HepG2 (cell line): ENCODE results near the gene CDH22. TPM values are rescaled to one million over a fixed set of nuclear protein-coding genes. Genes with fewer than 3 reads are reported as not detected.

ENCODE experiments used
- ATAC-seq: fragments of 200-7000 bp; cut with Tn5 transposase; 3 replicates; pipeline ENCODE4 v1.9.1; 2020; ENCODE audit warnings: mild to moderate bottlenecking, moderate library complexity
- BruUV-seq: library from RNA; stranded (reverse); fragments of 400-500 nt; replicated peaks from 2 replicates; lab custom pipeline; 2021; lab: Mats Ljungman, UMichigan
- CTCF ChIA-PET: fragments of 300-600 bp; formaldehyde crosslinking; extraction: SDS; loops from one replicate; lab custom pipeline; 2021; ENCODE audit warnings: low total read pairs, inconsistent platforms, low intra/inter-chr PET ratio; lab: Yijun Ruan, JAX
- POLR2A ChIA-PET: fragments of 350-600 bp; sonication (Branson Sonifier 250); formaldehyde crosslinking; loops from one replicate; lab custom pipeline; 2020; ENCODE audit warnings: antibody characterized with exemption, inconsistent platforms; lab: Yijun Ruan, JAX
- DNase-seq: peaks from one replicate; pipeline ENCODE4 v3.0.0-alpha.2; 2015; ENCODE audit warnings: low spot score
- FAIRE-seq: peaks from 3 replicates; lab custom pipeline; 2011; peaks lifted over from hg19 to GRCh38; lab: Jason Lieb, UNC
- H2AFZ ChIP-seq: one replicate; pipeline ENCODE4 v1.6.1; 2011; ENCODE audit warnings: low read length, inconsistent platforms
- H3K27ac ChIP-seq: fragments of 300-600 bp; 3 replicates; pipeline ENCODE4 v1.8.0; 2011; ENCODE audit warnings: mixed run types, mild to moderate bottlenecking, mixed read lengths, low read length, inconsistent platforms; ENCODE audit not compliant: insufficient read depth; ENCODE audit errors: extremely low read length
- H3K27me3 ChIP-seq, 2 experiments: fragments of 200-600 bp in 1 of 2; 2 replicates in 1 of 2; 3 replicates in 1 of 2; pipeline versions ENCODE4 v1.6.0 to v1.8.0; 2011; ENCODE audit warnings: low read length in 2 of 2, mild to moderate bottlenecking in 2 of 2, moderate library complexity in 2 of 2, inconsistent platforms in 1 of 2; ENCODE audit not compliant: insufficient read depth in 2 of 2, control insufficient read depth in 1 of 2
- H3K36me3 ChIP-seq, 2 experiments: fragments of 200-600 bp in 1 of 2; replicated peaks in 1 of 2; 2 replicates in 1 of 2; 3 replicates in 1 of 2; pipeline versions ENCODE4 v1.5.1 to v1.8.0; 2011; ENCODE audit warnings: low read length in 2 of 2, inconsistent platforms in 1 of 2; ENCODE audit not compliant: insufficient read depth in 2 of 2, control insufficient read depth in 1 of 2
- H3K4me1 ChIP-seq: 2 replicates; pipeline ENCODE4 v1.5.1; 2012; ENCODE audit warnings: low read length, inconsistent platforms; ENCODE audit not compliant: insufficient read depth
- H3K4me2 ChIP-seq: 2 replicates; pipeline ENCODE4 v1.6.0; 2011; ENCODE audit warnings: low read depth, low read length, inconsistent platforms
- H3K4me3 ChIP-seq, 3 experiments: fragments of 200-600 bp in 1 of 3; sonication (generic), shearing (Covaris generic) in 1 of 3; replicated peaks in 1 of 3; 2 replicates each; pipeline ENCODE4 v1.5.1; 2011 to 2016; ENCODE audit warnings: low read length in 3 of 3, inconsistent platforms in 2 of 3, low read depth in 2 of 3, mild to moderate bottlenecking in 2 of 3, control low read depth in 1 of 3, mixed read lengths in 1 of 3; ENCODE audit not compliant: insufficient read depth in 1 of 3
- H3K79me2 ChIP-seq: one replicate; pipeline ENCODE4 v1.6.1; 2011; ENCODE audit warnings: low read length, inconsistent platforms; ENCODE audit not compliant: insufficient read depth
- H3K9ac ChIP-seq: 2 replicates; pipeline ENCODE4 v1.6.0; 2011; ENCODE audit warnings: mild to moderate bottlenecking, low read depth, low read length, inconsistent platforms; ENCODE audit not compliant: insufficient read depth
- H3K9me3 ChIP-seq: 2 replicates; pipeline ENCODE4 v1.5.1; 2012; ENCODE audit warnings: mild to moderate bottlenecking, low read length
- H4K20me1 ChIP-seq: 2 replicates; pipeline ENCODE4 v1.6.0; 2011; ENCODE audit warnings: inconsistent platforms, mild to moderate bottlenecking, low read length, moderate library complexity; ENCODE audit not compliant: insufficient read depth
- FOXO1 ChIP-seq: sonication (generic); formaldehyde crosslinking; IDR thresholded peaks from 2 replicates; pipeline ENCODE4 v1.4.0; 2020; ENCODE audit warnings: missing genetic modification reagents
- GABPB1 ChIP-seq: IDR thresholded peaks from 2 replicates; pipeline ENCODE4 v1.6.1; 2016; ENCODE audit warnings: mild to moderate bottlenecking, missing genetic modification reagents, moderate library complexity, missing compliant biosample characterization
- MATR3 ChIP-seq: sonication (generic); formaldehyde crosslinking; IDR thresholded peaks from 2 replicates; pipeline ENCODE4 v1.4.0; 2020; ENCODE audit warnings: missing genetic modification reagents
- NFE2L2 ChIP-seq: fragments of 150-350 bp; IDR thresholded peaks from 2 replicates; pipeline ENCODE4 v1.6.1; 2014; ENCODE audit warnings: low read length
- TEAD2 ChIP-seq: sonication (generic); formaldehyde crosslinking; IDR thresholded peaks from 2 replicates; pipeline ENCODE4 v1.9.0; 2021; ENCODE audit warnings: missing genetic modification reagents
- TOPORS ChIP-seq: sonication (generic); formaldehyde crosslinking; IDR thresholded peaks from 2 replicates; pipeline ENCODE4 v1.8.0; 2023; ENCODE audit warnings: mild to moderate bottlenecking, missing genetic modification reagents
- ZNF136 ChIP-seq: sonication (generic); formaldehyde crosslinking; IDR thresholded peaks from 2 replicates; pipeline ENCODE4 v1.8.1; 2022; ENCODE audit warnings: low read depth, mild to moderate bottlenecking, moderate library complexity, missing genetic modification reagents
- ZNF407 ChIP-seq: sonication (generic); formaldehyde crosslinking; IDR thresholded peaks from one replicate; pipeline ENCODE4 v1.5.1; 2020; ENCODE audit warnings: mild to moderate bottlenecking, missing genetic modification reagents; ENCODE audit errors: not compliant biosample characterization
- ZNF660 ChIP-seq: sonication (generic); formaldehyde crosslinking; IDR thresholded peaks from 2 replicates; pipeline ENCODE4 v1.5.1; 2020; ENCODE audit warnings: mild to moderate bottlenecking, low read depth, missing genetic modification reagents, borderline replicate concordance
- ZNF674 ChIP-seq: sonication (generic); formaldehyde crosslinking; IDR thresholded peaks from 2 replicates; pipeline ENCODE4 v1.5.0; 2020; ENCODE audit warnings: low read depth, mild to moderate bottlenecking, missing genetic modification reagents
- ZNF792 ChIP-seq: IDR thresholded peaks from 2 replicates; pipeline ENCODE4 v1.6.1; 2016
- ZNF83 ChIP-seq: sonication (generic); formaldehyde crosslinking; IDR thresholded peaks from 2 replicates; pipeline ENCODE4 v1.4.0; 2020; ENCODE audit warnings: missing genetic modification reagents, mild to moderate bottlenecking, borderline replicate concordance
- WGBS: methylation state at CpG from one replicate; pipeline ENCODE4 v1.1.6; 2017; ENCODE audit warnings: low lambda C conversion rate; 5-methylcytosine and 5-hydroxymethylcytosine counted together
- in situ Hi-C: cut with HindIII; loops from 2 replicates; pipeline ENCODE4 v1.10.0; 2017; ENCODE audit warnings: low pct_unique_long_range_greater_than_20kb; ENCODE audit not compliant: extremely low pct_ligation_motif_present
- intact Hi-C: fragments of 100-400 bp; cut with micrococcal nuclease; formaldehyde crosslinking; loops from one replicate; pipeline ENCODE4 v1.10.0; 2022; ENCODE audit not compliant: unreplicated experiment
- polyA plus RNA-seq, 8 experiments: library from polyadenylated mRNA; depleted of rRNA in 3 of 8; stranded (reverse) in 7 of 8; unstranded in 1 of 8; fragments of >200 nt; fragmentation: Illumina TruSeq in 4 of 8; extraction: Trizol in 4 of 8; gene quantifications; 2 replicates each; pipeline versions ENCODE4 v1.2.1 to v1.2.3, GENCODE V29; 2011 to 2016; ENCODE audit warnings: low read depth in 4 of 8, missing spikeins in 1 of 8, mixed read lengths in 1 of 8; ENCODE audit not compliant: insufficient read depth in 1 of 8
- total RNA-seq, 5 experiments: library from RNA; depleted of rRNA; stranded (reverse); fragments of >200 nt; fragmentation: Illumina TruSeq; extraction: Trizol; gene quantifications; 2 replicates each; pipeline ENCODE4 v1.2.3, GENCODE V29; 2016; ENCODE audit warnings: low read depth in 1 of 5
- TF ChIP-seq, protein P1 (sequence below): sonication (generic); formaldehyde crosslinking; IDR thresholded peaks from 2 replicates; pipeline ENCODE4 v1.4.0; 2020; ENCODE audit warnings: missing genetic modification reagents, mild to moderate bottlenecking, borderline replicate concordance

The CDH22 gene
- total and polyA plus RNA-seq, 2 of the 13 experiments (the other 11 are each of a cell fraction or from before 2014, with no cell fraction given) = not detected

DNA sequence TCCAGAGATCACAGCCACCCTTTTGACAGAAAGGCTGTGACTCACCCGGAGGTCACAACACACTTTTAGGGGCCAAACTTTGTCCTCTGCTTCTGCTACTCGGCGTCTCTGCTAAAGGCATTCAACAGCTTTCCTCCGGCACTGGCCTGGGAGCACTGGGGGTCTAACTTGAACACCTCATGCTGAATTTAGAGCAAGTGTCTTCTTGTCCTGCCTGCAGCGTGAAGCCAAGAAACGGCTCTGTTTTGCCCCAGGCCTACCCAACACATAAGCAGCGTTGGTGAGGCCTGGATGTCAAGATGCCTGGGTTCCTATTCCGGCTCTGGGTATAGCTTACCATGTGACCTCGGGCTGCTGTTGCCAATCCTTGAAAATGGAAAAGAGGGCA, 2.3 kb downstream of the CDH22 start:
- Histone ChIP-seq H3K9ac (no peak overlapping the region), H3K4me1 (peaks cover 4% of the 10 kb centered on the region; the same call in 1 of the 2 replicates), H3K27ac (no peak overlapping the region), H2AFZ (no peak overlapping the region), H3K4me2 (no peak overlapping the region), H3K9me3 (no peaks in the 10 kb centered on the region), H3K79me2 (no peaks in the 10 kb centered on the region), H4K20me1 (peaks cover 8% of the 10 kb centered on the region; the same call in 1 of the 2 replicates), H3K36me3 (no peaks in the 10 kb centered on the region), H3K27me3 (peaks cover 41 to 84% of the 10 kb centered on the region in 2 experiments), H3K4me3 (no peak overlapping the region)
- BruUV-seq = no TSS peak
- WGBS = 13% methylated on average over 9 of the region's 9 CpGs
- intact Hi-C loops (loop anchor here (2.0 kb wide), 2 partner anchors 19 to 43 kb away; no protein-coding TSS in a partner anchor), in situ Hi-C loops (no loop called here)
- ChIA-PET POLR2A (no interaction called here), CTCF (interaction anchor here (1.2 to 2.8 kb wide), 4 partner anchors 19 to 132 kb away, joined by 3 to 16 read pairs (median 13); no protein-coding TSS in a partner anchor)
- ATAC-seq (no peak), DNase-seq (no peak), FAIRE-seq (no peak)
- TF ChIP-seq ZNF674 (CRISPR knock-in tag) (no peak), ZNF660 (CRISPR knock-in tag) (no peak), TOPORS (no peak), MATR3 (CRISPR knock-in tag) (no peak), ZNF792 (CRISPR knock-in tag) (no peak), ZNF83 (CRISPR knock-in tag) (no peak), ZNF136 (CRISPR knock-in tag) (no peak), ZNF407 (no peak), TEAD2 (CRISPR knock-in tag) (no peak), GABPB1 (CRISPR knock-in tag) (no peak), NFE2L2 (no peak), FOXO1 (no peak)
- TF ChIP-seq, protein P1, sequence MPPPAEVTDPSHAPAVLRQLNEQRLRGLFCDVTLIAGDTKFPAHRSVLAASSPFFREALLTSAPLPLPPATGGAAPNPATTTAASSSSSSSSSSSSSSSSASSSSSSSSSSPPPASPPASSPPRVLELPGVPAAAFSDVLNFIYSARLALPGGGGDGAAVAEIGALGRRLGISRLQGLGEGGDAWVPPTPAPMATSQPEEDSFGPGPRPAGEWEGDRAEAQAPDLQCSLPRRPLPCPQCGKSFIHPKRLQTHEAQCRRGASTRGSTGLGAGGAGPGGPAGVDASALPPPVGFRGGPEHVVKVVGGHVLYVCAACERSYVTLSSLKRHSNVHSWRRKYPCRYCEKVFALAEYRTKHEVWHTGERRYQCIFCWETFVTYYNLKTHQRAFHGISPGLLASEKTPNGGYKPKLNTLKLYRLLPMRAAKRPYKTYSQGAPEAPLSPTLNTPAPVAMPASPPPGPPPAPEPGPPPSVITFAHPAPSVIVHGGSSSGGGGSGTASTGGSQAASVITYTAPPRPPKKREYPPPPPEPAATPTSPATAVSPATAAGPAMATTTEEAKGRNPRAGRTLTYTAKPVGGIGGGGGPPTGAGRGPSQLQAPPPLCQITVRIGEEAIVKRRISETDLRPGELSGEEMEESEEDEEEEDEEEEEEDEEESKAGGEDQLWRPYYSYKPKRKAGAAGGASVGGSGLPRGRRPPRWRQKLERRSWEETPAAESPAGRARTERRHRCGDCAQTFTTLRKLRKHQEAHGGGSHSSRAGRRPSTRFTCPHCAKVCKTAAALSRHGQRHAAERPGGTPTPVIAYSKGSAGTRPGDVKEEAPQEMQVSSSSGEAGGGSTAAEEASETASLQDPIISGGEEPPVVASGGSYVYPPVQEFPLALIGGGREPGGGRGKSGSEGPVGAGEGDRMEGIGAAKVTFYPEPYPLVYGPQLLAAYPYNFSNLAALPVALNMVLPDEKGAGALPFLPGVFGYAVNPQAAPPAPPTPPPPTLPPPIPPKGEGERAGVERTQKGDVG = no peak
